ENCODE data around the gene ATG7. TPM values are rescaled to one million over a fixed set of nuclear protein-coding genes. Genes with fewer than 3 reads are reported as not detected.

ATG7 gene
- total RNA-seq, 3 donors from 2014 or later (not counting 1 experiment from before 2014, with no cell fraction given), result 55.3 to 72.9 (median 68.6) TPM

DNA sequence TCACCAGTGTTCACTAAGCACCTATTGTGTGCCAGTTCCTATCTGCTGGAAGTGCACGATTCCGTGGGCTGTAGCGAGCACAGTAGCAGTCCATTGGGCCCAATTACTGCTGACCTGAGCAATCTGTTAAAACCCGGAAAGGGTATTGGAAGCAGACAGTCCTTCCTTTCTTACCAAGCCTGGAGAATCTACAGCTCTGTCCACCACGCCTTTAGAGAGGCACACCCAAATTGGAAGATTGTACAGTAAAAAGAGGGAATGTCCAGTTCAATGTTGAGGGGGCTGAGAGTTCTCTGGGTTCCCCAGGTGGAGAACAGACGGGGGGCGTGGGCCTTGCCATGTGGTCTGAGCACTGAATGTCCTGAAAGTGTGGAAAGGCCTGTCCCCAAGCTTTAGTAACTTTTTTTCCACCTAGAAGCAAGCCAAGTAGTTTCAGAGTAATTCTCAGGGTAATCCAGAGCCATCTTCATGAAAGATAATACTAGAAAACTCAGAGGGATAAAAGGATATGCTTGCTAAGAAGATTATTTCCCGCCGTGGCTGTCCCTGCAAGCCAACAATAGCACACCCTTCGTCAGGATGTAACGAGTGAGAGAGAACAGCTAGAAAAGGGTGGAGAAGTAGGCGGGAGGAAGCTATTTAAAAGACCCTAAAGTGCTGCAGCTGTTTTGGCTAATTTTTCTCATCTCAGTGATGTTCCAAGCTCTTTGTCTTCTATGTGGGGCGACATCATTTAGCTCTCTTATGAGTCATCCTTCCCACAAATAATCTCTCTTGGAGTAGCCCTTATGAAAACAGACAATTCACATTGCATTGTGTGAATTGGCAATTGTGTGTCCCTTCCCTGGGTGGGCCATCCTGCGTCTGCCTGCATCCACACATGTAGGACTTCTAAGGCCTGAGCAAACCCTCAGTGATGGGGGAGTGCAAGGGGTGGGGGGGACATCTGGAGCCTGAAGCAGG lies 181.0 kb downstream of the ATG7 start:
- Histone ChIP-seq H3K4me1 (ENCODE audit: control insufficient read depth, insufficient read depth, low read length) (no peaks in the 10 kb centered on the region), H3K4me3 (ENCODE audit: low read length) (no peak overlapping the region), H3K36me3 (ENCODE audit: control insufficient read depth, insufficient read depth, low read length) (no peaks in the 10 kb centered on the region), H3K9me3 (ENCODE audit: control insufficient read depth, insufficient read depth, low read length) (no peaks in the 10 kb centered on the region), H3K27ac (ENCODE audit: low read length) (no peak overlapping the region), H3K27me3 (ENCODE audit: control insufficient read depth, insufficient read depth, low read length) (no peaks in the 10 kb centered on the region)
- Mint-ChIP-seq H3K4me1 (peaks cover 9 to 13% of the 10 kb centered on the region in 2 donors), H3K27me3 (ENCODE audit: low read depth in 2 of 2) (no peaks in the 10 kb centered on the region), H3K9me3 (no peaks in the 10 kb centered on the region), H3K4me3 (no peak overlapping the region), H3K27ac (no peak overlapping the region), H3K36me3 (no peaks in the 10 kb centered on the region)
- intact Hi-C loops (cut with micrococcal nuclease), result no loop called here
- 95% methylated on average over 14 of the region's 14 CpGs for WGBS (ENCODE audit: insufficient coverage)
- ATAC-seq (no peak), DNase-seq (no peak)
- no peak for TF ChIP-seq CTCF (IDR thresholded peaks at IDR 0.05)

GRCh38 chr3:11455956-11456355 lies 183.8 kb downstream of the ATG7 start:
- intact Hi-C loops (cut with micrococcal nuclease), result no loop called here
- Histone ChIP-seq H3K27ac (ENCODE audit: low read length) (no peak overlapping the region), H3K4me3 (ENCODE audit: low read length) (no peak overlapping the region), H3K36me3 (ENCODE audit: control insufficient read depth, insufficient read depth, low read length) (no peaks in the 10 kb centered on the region), H3K9me3 (ENCODE audit: control insufficient read depth, insufficient read depth, low read length) (no peaks in the 10 kb centered on the region), H3K4me1 (ENCODE audit: control insufficient read depth, insufficient read depth, low read length) (no peaks in the 10 kb centered on the region), H3K27me3 (ENCODE audit: control insufficient read depth, insufficient read depth, low read length) (no peaks in the 10 kb centered on the region)
- no peak for DNase-seq
- Mint-ChIP-seq H3K9me3 (no peaks in the 10 kb centered on the region), H3K27ac (no peak overlapping the region), H3K4me1 (peaks cover under 1% of the 10 kb centered on the region in 2 donors), H3K36me3 (no peaks in the 10 kb centered on the region), H3K27me3 (ENCODE audit: low read depth in 2 of 2) (no peaks in the 10 kb centered on the region), H3K4me3 (no peak overlapping the region)
- TF ChIP-seq CTCF (IDR thresholded peaks at IDR 0.05), result no peak
- no peak for ATAC-seq
- WGBS (ENCODE audit: insufficient coverage), result 91% methylated on average over 5 of the region's 5 CpGs

GRCh38 chr3:11457135-11457534 lies 184.9 kb downstream of the ATG7 start:
- no peak overlapping the region for H3K27ac ChIP-seq (ENCODE audit: low read length)
- no peak for ATAC-seq
- DNase-seq, result no peak
- H3K27me3 ChIP-seq (ENCODE audit: control insufficient read depth, insufficient read depth, low read length), result no peaks in the 10 kb centered on the region
- Mint-ChIP-seq H3K27me3 (ENCODE audit: low read depth in 2 of 2) (no peaks in the 10 kb centered on the region), H3K36me3 (no peaks in the 10 kb centered on the region), H3K4me1 (peaks cover 0 to 2% of the 10 kb centered on the region in 2 donors), H3K27ac (no peak overlapping the region), H3K9me3 (no peaks in the 10 kb centered on the region), H3K4me3 (no peak overlapping the region)
- no peak for TF ChIP-seq CTCF (IDR thresholded peaks at IDR 0.05)
- no peak overlapping the region for H3K4me3 ChIP-seq (ENCODE audit: low read length)
- no peaks in the 10 kb centered on the region for H3K4me1 ChIP-seq (ENCODE audit: control insufficient read depth, insufficient read depth, low read length)
- no peaks in the 10 kb centered on the region for H3K9me3 ChIP-seq (ENCODE audit: control insufficient read depth, insufficient read depth, low read length)
- WGBS (ENCODE audit: insufficient coverage), result 100% methylated on average over 4 of the region's 4 CpGs
- intact Hi-C loops (cut with micrococcal nuclease), result no loop called here
- no peaks in the 10 kb centered on the region for H3K36me3 ChIP-seq (ENCODE audit: control insufficient read depth, insufficient read depth, low read length)

Measured in natural killer cell (primary cell).